ENCODE data around the gene SUPT6H. TPM values are rescaled to one million over a fixed set of nuclear protein-coding genes. Genes with fewer than 3 reads are reported as not detected.

SUPT6H gene
- polyA plus RNA-seq, 2 of the 4 experiments (the other 2 are of a cell fraction): 51.4 to 63.8 TPM

GRCh38 chr17:28620010-28620409 is 42.0 kb upstream of the SUPT6H start (continued):
- TF ChIP-seq MAX (IDR thresholded peaks at IDR 0.05): no peak
- TF ChIP-seq KDM1A (IDR thresholded peaks at IDR 0.05; ENCODE audit: low read depth): no peak
- no peak for TF ChIP-seq ELK1 (IDR thresholded peaks at IDR 0.05; ENCODE audit: low read depth, low read length)
- TF ChIP-seq BHLHE40 (IDR thresholded peaks at IDR 0.05; ENCODE audit: low read depth, low read length): no peak

- TF ChIP-seq RCOR1 (IDR thresholded peaks at IDR 0.05; ENCODE audit: low read depth, low read length) (no peak), NPAS2 (CRISPR knock-in tag; IDR thresholded peaks at IDR 0.05; ENCODE audit: borderline replicate concordance) (no peak), HOXA7 (CRISPR knock-in tag; IDR thresholded peaks at IDR 0.05) (no peak), SMC3 (IDR thresholded peaks at IDR 0.05) (no peak), RFX5 (IDR thresholded peaks at IDR 0.05) (no peak), NR3C1 (IDR thresholded peaks at IDR 0.05) (no peak), SREBF2 (IDR thresholded peaks at IDR 0.05) (no peak), BHLHE40 (IDR thresholded peaks at IDR 0.05; ENCODE audit: low read depth, low read length) (no peak), MYC (IDR thresholded peaks at IDR 0.05; ENCODE audit: borderline replicate concordance, low read length) (no peak), JUNB (IDR thresholded peaks at IDR 0.05) (no peak), MAZ (IDR thresholded peaks at IDR 0.05; ENCODE audit: borderline replicate concordance, low read depth, low read length) (no peak), CBX2 (IDR thresholded peaks at IDR 0.05; ENCODE audit: borderline replicate concordance, low read depth) (no peak), HOXB13 (CRISPR knock-in tag; IDR thresholded peaks at IDR 0.05; ENCODE audit: low read depth) (no peak), HDAC2 (IDR thresholded peaks at IDR 0.05) (no peak), E2F6 (IDR thresholded peaks at IDR 0.05; ENCODE audit: borderline replicate concordance, low read depth) (no peak), TP53 (CRISPR knock-in tag; IDR thresholded peaks at IDR 0.05) (no peak), RNF2 (IDR thresholded peaks at IDR 0.05; ENCODE audit: borderline replicate concordance, low read depth) (no peak), POLR2A (IDR thresholded peaks at IDR 0.05; ENCODE audit: low read length) (no peak), EP300 (IDR thresholded peaks at IDR 0.05) (no peak), PHF8 (IDR thresholded peaks at IDR 0.05; ENCODE audit: borderline replicate concordance, low read depth) (no peak)
- no peak overlapping the region for H3K4me3 ChIP-seq
- ChIA-PET CTCF (interaction anchor here (0.6 to 3.7 kb wide), 10 partner anchors 8 to 129 kb away, joined by 3 to 11 read pairs (median 5); partner anchors contain the start of gene BLTP2), POLR2A (no interaction called here)
- no peak for ATAC-seq
- H3K4me1 ChIP-seq: no peaks in the 10 kb centered on the region
- H3K4me2 ChIP-seq: no peak overlapping the region
- H3K9me3 ChIP-seq: no peaks in the 10 kb centered on the region
- 97% methylated on average over 3 of the region's 3 CpGs for whole genome bisulfite sequencing (ENCODE audit: missing lambda C conversion rate)
- DNase-seq (ENCODE audit: low read depth in 1 of 2, low spot score in 1 of 2): no peak
- no peak for FAIRE-seq
- no peak overlapping the region for H3K27ac ChIP-seq
These were observed 39.8 kb upstream of the SUPT6H start for GRCh38 chr17:28622186-28622585.

GRCh38 chr17:28623696-28624095 is 38.3 kb upstream of the SUPT6H start:
- H3K27ac ChIP-seq: no peak overlapping the region
- DNase-seq (ENCODE audit: low read depth in 1 of 2, low spot score in 1 of 2): no peak
- WGBS (ENCODE audit: missing lambda C conversion rate): 89% methylated on average over 4 of the region's 4 CpGs
- no peak for FAIRE-seq
- no peak overlapping the region for H3K4me3 ChIP-seq
- no peaks in the 10 kb centered on the region for H3K9me3 ChIP-seq
- ChIA-PET POLR2A (interaction anchor here (1.6 kb wide), 1 partner anchor 52 kb away, joined by 4 read pairs; no protein-coding TSS in a partner anchor), CTCF (interaction anchor here (0.7 to 3.0 kb wide), 8 partner anchors 9 to 129 kb away, joined by 3 to 10 read pairs (median 4); no protein-coding TSS in a partner anchor)
- no peak overlapping the region for H3K4me2 ChIP-seq
- no peak for ATAC-seq
- no peaks in the 10 kb centered on the region for H3K4me1 ChIP-seq
- TF ChIP-seq MAX (IDR thresholded peaks at IDR 0.05) (no peak), REST (IDR thresholded peaks at IDR 0.05) (no peak), PBX3 (IDR thresholded peaks at IDR 0.05) (no peak), CHD4 (IDR thresholded peaks at IDR 0.05; ENCODE audit: borderline replicate concordance) (no peak), ESRRA (IDR thresholded peaks at IDR 0.05; ENCODE audit: borderline replicate concordance, low read length) (no peak), HOXB5 (CRISPR knock-in tag; IDR thresholded peaks at IDR 0.05) (no peak), BCL3 (IDR thresholded peaks at IDR 0.05) (no peak)

All from A549 (cell line).